Keratinocyte (primary cell): ENCODE measurements around the gene VPS41. TPM values are rescaled to one million over a fixed set of nuclear protein-coding genes. Genes with fewer than 3 reads are reported as not detected.

ENCODE experiments used
- DNase-seq: peaks from one replicate; pipeline ENCODE4 v3.0.0-alpha.2; 2011; ENCODE audit warnings: low read depth, missing footprints, low spot score
- FAIRE-seq: peaks from 2 replicates; lab custom pipeline; 2011; peaks lifted over from hg19 to GRCh38; lab: Jason Lieb, UNC
- H2AFZ ChIP-seq: 2 replicates; pipeline ENCODE4 v1.6.0; 2012; ENCODE audit warnings: low read length, control low read depth, inconsistent platforms; ENCODE audit not compliant: control insufficient read depth
- H3K27ac ChIP-seq: 2 replicates; pipeline ENCODE4 v1.5.1; 2011; ENCODE audit warnings: low read length; ENCODE audit not compliant: control insufficient read depth, insufficient read depth
- H3K27me3 ChIP-seq: 3 replicates; pipeline ENCODE4 v1.6.0; 2011; ENCODE audit warnings: low read length; ENCODE audit not compliant: control insufficient read depth, insufficient read depth; ENCODE audit errors: extremely low read depth
- H3K36me3 ChIP-seq, 2 experiments: 2 replicates in 1 of 2; 3 replicates in 1 of 2; pipeline ENCODE4 v1.5.1; 2011; ENCODE audit warnings: low read length in 2 of 2, mild to moderate bottlenecking in 1 of 2; ENCODE audit not compliant: control insufficient read depth in 2 of 2, insufficient read depth in 2 of 2; ENCODE audit errors: extremely low read depth in 1 of 2
- H3K4me1 ChIP-seq: 3 replicates; pipeline ENCODE4 v1.5.1; 2011; ENCODE audit warnings: low read length; ENCODE audit not compliant: control insufficient read depth, insufficient read depth; ENCODE audit errors: extremely low read depth
- H3K4me2 ChIP-seq: 3 replicates; pipeline ENCODE4 v1.6.0; 2011; ENCODE audit warnings: low read depth, low read length; ENCODE audit not compliant: control insufficient read depth, insufficient read depth; ENCODE audit errors: extremely low read depth
- H3K4me3 ChIP-seq, 3 experiments: fragments of 200-600 bp in 1 of 3; sonication (generic) in 1 of 3; 2 replicates in 2 of 3; 3 replicates in 1 of 3; pipeline ENCODE4 v1.5.1; 2011 to 2016; ENCODE audit warnings: low read length in 3 of 3, mild to moderate bottlenecking in 3 of 3, control low read depth in 2 of 3, inconsistent platforms in 1 of 3, low read depth in 1 of 3, mixed read lengths in 1 of 3, mixed run types in 1 of 3, moderate library complexity in 1 of 3; ENCODE audit not compliant: control insufficient read depth in 2 of 3, insufficient read depth in 2 of 3; ENCODE audit errors: extremely low read depth in 1 of 3
- H3K79me2 ChIP-seq: 2 replicates; pipeline ENCODE4 v1.6.0; 2012; ENCODE audit warnings: low read length; ENCODE audit not compliant: control insufficient read depth, insufficient read depth
- H3K9ac ChIP-seq: 3 replicates; pipeline ENCODE4 v1.6.0; 2011; ENCODE audit warnings: low read length; ENCODE audit not compliant: control insufficient read depth, insufficient read depth; ENCODE audit errors: extremely low read depth
- H3K9me1 ChIP-seq: 3 replicates; pipeline ENCODE4 v1.6.0; 2011; ENCODE audit warnings: low read length; ENCODE audit not compliant: control insufficient read depth, insufficient read depth; ENCODE audit errors: extremely low read depth
- H3K9me3 ChIP-seq: 2 replicates; pipeline ENCODE4 v1.5.1; 2012; ENCODE audit warnings: low read depth, low read length; ENCODE audit not compliant: control insufficient read depth
- H4K20me1 ChIP-seq: 3 replicates; pipeline ENCODE4 v1.6.0; 2011; ENCODE audit warnings: low read length; ENCODE audit not compliant: control insufficient read depth, insufficient read depth; ENCODE audit errors: extremely low read depth
- EZH2 ChIP-seq: IDR thresholded peaks from one replicate; pipeline ENCODE4 v1.6.1; 2012; ENCODE audit warnings: inconsistent platforms, mild to moderate bottlenecking, low read length, moderate library complexity
- dilution Hi-C: fragments of 300-500 bp; cut with MboI; formaldehyde crosslinking; loops from one replicate; pipeline ENCODE4 v1.7.0; 2020; ENCODE audit warnings: low sequenced_read_pairs; ENCODE audit not compliant: extremely low pct_ligation_motif_present
- polyA plus RNA-seq, 5 experiments: library from polyadenylated mRNA; depleted of rRNA in 3 of 5; stranded (reverse) in 3 of 5; stranded (forward) in 1 of 5; unstranded in 1 of 5; fragments of >200 nt; gene quantifications; 1 replicate in 1 of 5; 2 replicates in 3 of 5; 3 replicates in 1 of 5; pipeline versions ENCODE4 v1.2.1 to v1.2.3, GENCODE V29; 2011 to 2012; ENCODE audit warnings: missing spikeins in 2 of 5, low read depth in 1 of 5, low replicate concordance in 1 of 5
- TF ChIP-seq, protein P1 (sequence below), 3 experiments: IDR thresholded peaks in 1 of 3; conservative IDR thresholded peaks in 1 of 3; optimal IDR thresholded peaks in 1 of 3; 2 replicates in 2 of 3; 3 replicates in 1 of 3; pipeline versions ENCODE3 to v1.5.1; 2011; ENCODE audit warnings: low read length in 3 of 3, mild to moderate bottlenecking in 3 of 3, moderate library complexity in 2 of 3, control low read depth in 1 of 3, inconsistent platforms in 1 of 3; ENCODE audit not compliant: insufficient read depth in 2 of 3; ENCODE audit errors: extremely low read depth in 1 of 3

VPS41 gene
- polyA plus RNA-seq, 1 donor (not counting 4 experiments of a cell fraction or from before 2014, with no cell fraction given), result 38.1 TPM

DNA sequence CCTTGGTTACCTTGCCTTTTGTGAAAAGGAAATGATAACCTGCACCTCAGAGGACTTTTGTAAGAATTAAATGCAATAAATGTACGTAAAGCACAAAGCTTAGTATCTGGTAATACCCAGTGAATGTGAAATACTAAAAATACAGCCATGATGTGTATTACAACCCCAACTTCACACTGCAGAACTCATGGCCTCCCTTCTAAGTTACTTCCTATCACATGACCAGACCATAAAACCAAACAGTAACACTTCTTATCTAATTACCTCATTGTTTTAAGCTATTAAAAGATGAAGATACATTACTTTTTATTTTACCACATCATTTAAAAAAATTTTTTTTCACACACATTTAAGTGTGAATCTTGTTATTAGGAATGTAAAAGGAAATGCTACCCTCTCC lies 29.0 kb downstream of the VPS41 start:
- Histone ChIP-seq H3K36me3 (no peaks in the 10 kb centered on the region), H3K4me2 (no peak overlapping the region), H4K20me1 (no peaks in the 10 kb centered on the region), H3K79me2 (peaks cover 6% of the 10 kb centered on the region), H3K27ac (no peak overlapping the region), H3K4me3 (no peak overlapping the region), H3K9me1 (no peaks in the 10 kb centered on the region), H2AFZ (no peak overlapping the region), H3K9me3 (no peaks in the 10 kb centered on the region), H3K4me1 (peaks cover 23% of the 10 kb centered on the region), H3K9ac (no peak overlapping the region), H3K27me3 (no peaks in the 10 kb centered on the region)
- dilution Hi-C loops, result no loop called here
- TF ChIP-seq, protein P1, sequence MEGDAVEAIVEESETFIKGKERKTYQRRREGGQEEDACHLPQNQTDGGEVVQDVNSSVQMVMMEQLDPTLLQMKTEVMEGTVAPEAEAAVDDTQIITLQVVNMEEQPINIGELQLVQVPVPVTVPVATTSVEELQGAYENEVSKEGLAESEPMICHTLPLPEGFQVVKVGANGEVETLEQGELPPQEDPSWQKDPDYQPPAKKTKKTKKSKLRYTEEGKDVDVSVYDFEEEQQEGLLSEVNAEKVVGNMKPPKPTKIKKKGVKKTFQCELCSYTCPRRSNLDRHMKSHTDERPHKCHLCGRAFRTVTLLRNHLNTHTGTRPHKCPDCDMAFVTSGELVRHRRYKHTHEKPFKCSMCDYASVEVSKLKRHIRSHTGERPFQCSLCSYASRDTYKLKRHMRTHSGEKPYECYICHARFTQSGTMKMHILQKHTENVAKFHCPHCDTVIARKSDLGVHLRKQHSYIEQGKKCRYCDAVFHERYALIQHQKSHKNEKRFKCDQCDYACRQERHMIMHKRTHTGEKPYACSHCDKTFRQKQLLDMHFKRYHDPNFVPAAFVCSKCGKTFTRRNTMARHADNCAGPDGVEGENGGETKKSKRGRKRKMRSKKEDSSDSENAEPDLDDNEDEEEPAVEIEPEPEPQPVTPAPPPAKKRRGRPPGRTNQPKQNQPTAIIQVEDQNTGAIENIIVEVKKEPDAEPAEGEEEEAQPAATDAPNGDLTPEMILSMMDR (optimal IDR thresholded peaks at IDR 0.05 in 1 of 3, IDR thresholded peaks at IDR 0.05 in 1 of 3, conservative IDR thresholded peaks at IDR 0.05 in 1 of 3; ENCODE audit: extremely low read depth in 1 of 3, insufficient read depth in 2 of 3, low read length in 3 of 3), result no peak
- DNase-seq (no peak), FAIRE-seq (no peak)

DNA sequence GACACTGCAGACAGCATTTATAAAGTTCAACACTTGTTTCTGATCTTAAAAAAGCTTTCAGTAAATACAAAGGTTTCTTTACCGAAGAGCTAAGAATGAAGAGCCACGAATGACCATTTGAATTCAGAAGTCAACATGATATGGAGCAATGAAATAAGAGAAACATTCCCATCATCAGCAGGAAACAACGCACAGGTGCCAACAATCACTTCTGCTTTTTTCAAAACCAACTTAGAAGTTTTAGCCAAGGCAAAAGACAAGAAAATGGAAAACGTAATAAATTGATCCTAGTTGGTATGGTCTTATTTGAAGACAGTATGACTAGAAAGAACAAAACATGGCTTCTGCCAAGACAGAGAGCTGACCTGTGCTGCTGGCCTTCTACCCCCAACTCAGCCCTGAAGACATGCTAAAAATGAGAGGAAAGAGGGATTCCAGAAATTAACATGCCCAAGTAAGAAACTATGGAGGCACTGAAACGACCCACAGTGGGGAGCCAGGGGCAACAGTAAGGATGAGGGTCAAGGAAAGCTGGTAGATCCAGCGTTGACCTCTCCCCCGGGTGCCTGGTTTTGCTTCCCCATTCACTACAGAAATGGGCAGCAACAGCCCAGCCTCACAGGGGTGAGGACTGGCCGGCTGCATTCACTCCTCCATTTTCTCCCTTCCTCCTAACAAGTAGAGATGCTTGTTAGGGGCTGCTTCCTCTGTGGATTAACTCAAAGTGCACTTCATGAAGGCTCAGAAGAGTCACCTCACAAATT lies 30.1 kb downstream of the VPS41 start:
- Histone ChIP-seq H3K4me2 (no peak overlapping the region), H3K9ac (no peak overlapping the region), H4K20me1 (no peaks in the 10 kb centered on the region), H3K27ac (no peak overlapping the region), H3K4me1 (peaks cover 20% of the 10 kb centered on the region), H3K79me2 (peaks cover 6% of the 10 kb centered on the region), H3K9me1 (no peaks in the 10 kb centered on the region), H3K9me3 (no peaks in the 10 kb centered on the region), H2AFZ (no peak overlapping the region), H3K27me3 (no peaks in the 10 kb centered on the region), H3K4me3 (no peak overlapping the region), H3K36me3 (no peaks in the 10 kb centered on the region)
- no peak for TF ChIP-seq EZH2
- TF ChIP-seq, protein P1 (optimal IDR thresholded peaks at IDR 0.05 in 1 of 3, IDR thresholded peaks at IDR 0.05 in 1 of 3, conservative IDR thresholded peaks at IDR 0.05 in 1 of 3; ENCODE audit: extremely low read depth in 1 of 3, insufficient read depth in 2 of 3, low read length in 3 of 3), result no peak
- DNase-seq (no peak), FAIRE-seq (no peak)
- dilution Hi-C loops, result no loop called here
